SU-DHL-6 (cell line): ENCODE measurements around the gene AHI1.

Source experiments
- H2AFZ ChIP-seq: fragments of 200-600 bp; sonication (generic); 2 replicates; pipeline ENCODE4 v1.6.1; 2014; ENCODE audit warnings: low read depth, mild to moderate bottlenecking, moderate library complexity, mixed read lengths, antibody characterized with exemption, low read length; ENCODE audit not compliant: severe bottlenecking
- H3F3A ChIP-seq: fragments of 200-600 bp; shearing (Covaris generic); 2 replicates; pipeline ENCODE4 v1.6.0; 2016; ENCODE audit warnings: antibody characterized with exemption, mild to moderate bottlenecking; ENCODE audit not compliant: insufficient read depth
- H3K27ac ChIP-seq: fragments of 200-600 bp; sonication (generic); 2 replicates; pipeline ENCODE4 v1.5.1; 2016; ENCODE audit warnings: low read depth, mild to moderate bottlenecking, low read length, moderate library complexity, mixed read lengths
- H3K27me3 ChIP-seq: fragments of 200-600 bp; sonication (generic), shearing (Covaris generic); 2 replicates; pipeline ENCODE4 v1.6.0; 2014; ENCODE audit warnings: mild to moderate bottlenecking, low read length
- H3K36me3 ChIP-seq: fragments of 200-600 bp; sonication (generic); 2 replicates; pipeline ENCODE4 v1.6.1; 2014; ENCODE audit warnings: mild to moderate bottlenecking, low read length, mixed read lengths
- H3K4me2 ChIP-seq: fragments of 300-600, 200-600 bp; shearing (Covaris generic), sonication (generic); 2 replicates; pipeline ENCODE4 v1.6.0; 2014; ENCODE audit warnings: low read length, low read depth, mild to moderate bottlenecking; ENCODE audit not compliant: poor library complexity, severe bottlenecking
- H3K4me3 ChIP-seq: fragments of 200-600 bp; sonication (generic); 2 replicates; pipeline ENCODE4 v1.5.1; 2014; ENCODE audit warnings: antibody characterized with exemption, low read length, mild to moderate bottlenecking, mixed read lengths; ENCODE audit not compliant: insufficient read depth, poor library complexity, severe bottlenecking
- H3K79me2 ChIP-seq: fragments of 200-600 bp; sonication (generic); 2 replicates; pipeline ENCODE4 v1.6.1; 2014; ENCODE audit warnings: mild to moderate bottlenecking, low read length, moderate library complexity; ENCODE audit not compliant: insufficient read depth
- H3K9ac ChIP-seq: fragments of 200-600 bp; sonication (generic); 2 replicates; pipeline ENCODE4 v1.7.0; 2014; ENCODE audit warnings: mild to moderate bottlenecking, low read length
- H3K9me2 ChIP-seq: fragments of 200-600 bp; sonication (generic); replicated peaks from 2 replicates; pipeline ENCODE4 v1.6.1; 2014; ENCODE audit warnings: low read length; ENCODE audit not compliant: insufficient read depth
- H3K9me3 ChIP-seq: fragments of 200-600 bp; sonication (generic); 2 replicates; pipeline ENCODE4 v1.6.1; 2014; ENCODE audit warnings: low read length, mixed read lengths; ENCODE audit not compliant: insufficient read depth
- H4K20me1 ChIP-seq: fragments of 200-600 bp; sonication (generic); 2 replicates; pipeline ENCODE4 v1.6.1; 2014; ENCODE audit warnings: low read depth, mild to moderate bottlenecking, antibody characterized with exemption, low read length, moderate library complexity, mixed read lengths
- EZH2phosphoT487 ChIP-seq: fragments of 200-600 bp; sonication (generic), shearing (Covaris generic); conservative IDR thresholded peaks from 2 replicates; pipeline ENCODE4 v1.6.1; 2018; ENCODE audit warnings: mild to moderate bottlenecking, antibody characterized with exemption, low read length, moderate library complexity, mixed read lengths
- TF ChIP-seq, protein P1 (sequence below): fragments of 200-600 bp; sonication (generic); IDR thresholded peaks from one replicate; pipeline ENCODE4 v1.5.1; 2017; ENCODE audit warnings: antibody characterized with exemption, mild to moderate bottlenecking, low read length, moderate library complexity; ENCODE audit not compliant: insufficient read depth, poor library complexity, severe bottlenecking

Gene AHI1

DNA sequence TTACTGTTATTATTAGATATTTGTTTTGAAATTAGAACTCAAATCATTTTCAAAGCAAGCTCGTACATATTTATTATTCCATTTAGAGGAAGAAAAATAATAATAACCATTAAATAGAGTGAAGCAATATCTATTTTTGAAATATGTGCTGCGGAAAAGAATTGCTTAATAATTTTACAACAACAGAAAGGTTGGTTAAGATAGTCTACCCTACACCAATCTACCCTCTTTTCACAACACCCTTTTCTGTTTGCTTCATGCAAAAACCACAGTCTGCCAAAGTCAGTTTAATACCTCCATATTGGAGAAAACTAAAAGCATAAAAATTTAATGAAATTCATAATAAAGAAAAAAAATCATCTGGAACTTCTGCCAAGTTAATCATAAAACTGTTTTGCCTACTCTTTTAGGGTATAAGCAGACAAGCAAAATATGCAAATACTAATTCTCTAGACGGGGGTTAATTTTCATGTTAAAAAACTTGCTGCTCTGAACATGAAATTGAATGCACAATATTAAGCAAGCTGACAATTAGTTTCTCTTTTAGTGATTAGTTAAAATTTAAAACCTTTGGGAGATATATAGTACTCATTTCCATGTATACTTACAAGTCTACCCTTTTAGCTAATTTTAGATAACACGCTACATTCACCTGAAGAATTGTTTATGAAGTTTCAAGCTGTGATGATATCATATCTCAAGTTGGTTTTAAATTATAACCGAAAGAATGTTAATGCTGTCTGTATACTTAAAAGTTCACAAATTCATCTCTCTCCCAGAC lies 100.2 kb downstream of the AHI1 start:
- H4K20me1 ChIP-seq, result no peaks in the 10 kb centered on the region
- H3K9ac ChIP-seq, result no peak overlapping the region
- no peak overlapping the region for H3K4me3 ChIP-seq
- no peak overlapping the region for H2AFZ ChIP-seq
- H3K27me3 ChIP-seq, result no peaks in the 10 kb centered on the region
- no peaks in the 10 kb centered on the region for H3K36me3 ChIP-seq
- no peaks in the 10 kb centered on the region for H3F3A ChIP-seq
- no peak overlapping the region for H3K27ac ChIP-seq
- H3K9me2 ChIP-seq, result no peaks in the 10 kb centered on the region
- TF ChIP-seq EZH2phosphoT487, result no peak
- TF ChIP-seq, protein P1, sequence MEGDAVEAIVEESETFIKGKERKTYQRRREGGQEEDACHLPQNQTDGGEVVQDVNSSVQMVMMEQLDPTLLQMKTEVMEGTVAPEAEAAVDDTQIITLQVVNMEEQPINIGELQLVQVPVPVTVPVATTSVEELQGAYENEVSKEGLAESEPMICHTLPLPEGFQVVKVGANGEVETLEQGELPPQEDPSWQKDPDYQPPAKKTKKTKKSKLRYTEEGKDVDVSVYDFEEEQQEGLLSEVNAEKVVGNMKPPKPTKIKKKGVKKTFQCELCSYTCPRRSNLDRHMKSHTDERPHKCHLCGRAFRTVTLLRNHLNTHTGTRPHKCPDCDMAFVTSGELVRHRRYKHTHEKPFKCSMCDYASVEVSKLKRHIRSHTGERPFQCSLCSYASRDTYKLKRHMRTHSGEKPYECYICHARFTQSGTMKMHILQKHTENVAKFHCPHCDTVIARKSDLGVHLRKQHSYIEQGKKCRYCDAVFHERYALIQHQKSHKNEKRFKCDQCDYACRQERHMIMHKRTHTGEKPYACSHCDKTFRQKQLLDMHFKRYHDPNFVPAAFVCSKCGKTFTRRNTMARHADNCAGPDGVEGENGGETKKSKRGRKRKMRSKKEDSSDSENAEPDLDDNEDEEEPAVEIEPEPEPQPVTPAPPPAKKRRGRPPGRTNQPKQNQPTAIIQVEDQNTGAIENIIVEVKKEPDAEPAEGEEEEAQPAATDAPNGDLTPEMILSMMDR, result no peak
- H3K4me2 ChIP-seq, result no peak overlapping the region
- H3K79me2 ChIP-seq, result no peaks in the 10 kb centered on the region
- no peaks in the 10 kb centered on the region for H3K9me3 ChIP-seq

- Histone ChIP-seq H3F3A (no peaks in the 10 kb centered on the region), H3K27ac (no peak overlapping the region), H3K9me2 (no peaks in the 10 kb centered on the region), H3K79me2 (no peaks in the 10 kb centered on the region), H3K9me3 (no peaks in the 10 kb centered on the region), H2AFZ (no peak overlapping the region), H3K4me3 (no peak overlapping the region), H3K4me2 (no peak overlapping the region), H3K36me3 (no peaks in the 10 kb centered on the region), H3K9ac (no peak overlapping the region), H3K27me3 (no peaks in the 10 kb centered on the region), H4K20me1 (no peaks in the 10 kb centered on the region)
- TF ChIP-seq EZH2phosphoT487, result no peak
- TF ChIP-seq, protein P1, result no peak
Measured at GRCh38 chr6:135395136-135395535, 102.4 kb downstream of the AHI1 start.

GRCh38 chr6:135393289-135393688 lies 104.3 kb downstream of the AHI1 start:
- Histone ChIP-seq H3K9ac (no peak overlapping the region), H3K27me3 (no peaks in the 10 kb centered on the region), H3K4me3 (no peak overlapping the region), H3K9me2 (no peaks in the 10 kb centered on the region), H3K27ac (no peak overlapping the region), H3K36me3 (no peaks in the 10 kb centered on the region), H3K9me3 (no peaks in the 10 kb centered on the region), H4K20me1 (no peaks in the 10 kb centered on the region), H3K79me2 (no peaks in the 10 kb centered on the region), H3K4me2 (no peak overlapping the region), H2AFZ (no peak overlapping the region), H3F3A (no peaks in the 10 kb centered on the region)
- no peak for TF ChIP-seq EZH2phosphoT487
- TF ChIP-seq, protein P1, result no peak
